Esophagus (tissue), 2 donors: ENCODE results near the gene TOM1L2. TPM values are rescaled to one million over a fixed set of nuclear protein-coding genes. Genes with fewer than 3 reads are reported as not detected.

Source experiments
- H3K27ac ChIP-seq, 2 donors: one replicate each; pipeline ENCODE4 v1.5.1; 2013; ENCODE audit warnings: low read depth in 2 of 2, mild to moderate bottlenecking in 2 of 2, inconsistent platforms in 1 of 2, low read length in 1 of 2, moderate library complexity in 1 of 2
- H3K27me3 ChIP-seq, 2 donors: one replicate each; pipeline ENCODE4 v1.6.1; 2013; ENCODE audit warnings: low read length in 2 of 2, control low read depth in 1 of 2, mild to moderate bottlenecking in 1 of 2; ENCODE audit not compliant: insufficient read depth in 2 of 2, control insufficient read depth in 1 of 2
- H3K36me3 ChIP-seq, 2 donors: one replicate each; pipeline ENCODE4 v1.6.1; 2013; ENCODE audit warnings: low read length in 1 of 2; ENCODE audit not compliant: control insufficient read depth in 2 of 2, insufficient read depth in 2 of 2
- H3K4me1 ChIP-seq, 2 donors: one replicate each; pipeline ENCODE4 v1.6.1; 2013; ENCODE audit warnings: low read length in 1 of 2; ENCODE audit not compliant: control insufficient read depth in 2 of 2, insufficient read depth in 2 of 2
- H3K4me3 ChIP-seq, 2 donors: one replicate each; pipeline ENCODE4 v1.5.1; 2013; ENCODE audit warnings: low read length in 2 of 2, mild to moderate bottlenecking in 2 of 2, low read depth in 1 of 2, moderate library complexity in 1 of 2
- H3K9me3 ChIP-seq, 2 donors: one replicate each; pipeline ENCODE4 v1.6.1; 2013; ENCODE audit warnings: mild to moderate bottlenecking in 2 of 2, low read depth in 1 of 2, low read length in 1 of 2, moderate library complexity in 1 of 2; ENCODE audit not compliant: control insufficient read depth in 2 of 2, insufficient read depth in 1 of 2
- WGBS, 2 donors: extraction: QIAGEN DNeasy Blood & Tissue Kit; methylation state at CpG; one replicate each; pipeline ENCODE4 v1.1.7; 2013; 5-methylcytosine and 5-hydroxymethylcytosine counted together
- polyA plus RNA-seq, 2 donors: library from polyadenylated mRNA; stranded (reverse); fragments of 200-250 nt; gene quantifications; one replicate each; pipeline ENCODE4 v1.2.3, GENCODE V29; 2013
- donor health status: healthy with polysubstance abuse.
- donor health status: Bipolar disorder and iron deficiency.

Gene TOM1L2
- polyA plus RNA-seq, 2 donors: 49.9 to 83.2 TPM

- no peak overlapping the region for H3K27ac ChIP-seq
- peaks cover 3 to 50% of the 10 kb centered on the region in 2 donors for H3K36me3 ChIP-seq
- H3K4me1 ChIP-seq: peaks cover 2 to 3% of the 10 kb centered on the region in 2 donors
- H3K9me3 ChIP-seq: no peaks in the 10 kb centered on the region
- H3K27me3 ChIP-seq: no peaks in the 10 kb centered on the region
- H3K4me3 ChIP-seq: no peak overlapping the region
- WGBS, 2 donors: 85 to 86% methylated on average over 12 of the region's 12 CpGs
Measured at GRCh38 chr17:17800504-17801021, 171.6 kb downstream of the TOM1L2 start.

GRCh38 chr17:17798573-17799255 lies 173.5 kb downstream of the TOM1L2 start:
- Histone ChIP-seq H3K4me3 (no peak overlapping the region), H3K36me3 (peaks cover 3 to 64% of the 10 kb centered on the region in 2 donors), H3K27ac (no peak overlapping the region), H3K9me3 (no peaks in the 10 kb centered on the region), H3K4me1 (peaks cover 0 to 3% of the 10 kb centered on the region in 2 donors), H3K27me3 (no peaks in the 10 kb centered on the region)
- WGBS, 2 donors: 82 to 83% methylated on average over 16 of the region's 16 CpGs

- Histone ChIP-seq H3K36me3 (peaks cover 3 to 66% of the 10 kb centered on the region in 2 donors), H3K9me3 (no peaks in the 10 kb centered on the region), H3K27me3 (no peaks in the 10 kb centered on the region), H3K4me3 (no peak overlapping the region), H3K4me1 (peaks cover 3 to 4% of the 10 kb centered on the region in 2 donors), H3K27ac (no peak overlapping the region)
- 91 to 93% methylated on average over 23 to 25 of the region's 25 CpGs for WGBS, 2 donors
Measured at GRCh38 chr17:17798010-17798556, 174.1 kb downstream of the TOM1L2 start.

- H3K36me3 ChIP-seq: peaks cover 3 to 66% of the 10 kb centered on the region in 2 donors
- WGBS, 2 donors: 89 to 94% methylated on average over 30 of the region's 30 CpGs
- H3K27me3 ChIP-seq: no peaks in the 10 kb centered on the region
- no peak overlapping the region for H3K27ac ChIP-seq
- H3K4me1 ChIP-seq: peaks cover 3 to 6% of the 10 kb centered on the region in 2 donors
- no peak overlapping the region for H3K4me3 ChIP-seq
- no peaks in the 10 kb centered on the region for H3K9me3 ChIP-seq
Measured at GRCh38 chr17:17797119-17797809, 174.9 kb downstream of the TOM1L2 start.

- Histone ChIP-seq H3K9me3 (no peaks in the 10 kb centered on the region), H3K27me3 (no peaks in the 10 kb centered on the region), H3K4me1 (peaks cover 5 to 10% of the 10 kb centered on the region in 2 donors), H3K36me3 (peaks cover 3 to 64% of the 10 kb centered on the region in 2 donors), H3K27ac (no peak overlapping the region), H3K4me3 (no peak overlapping the region)
- 91 to 95% methylated on average over 13 of the region's 13 CpGs for WGBS, 2 donors
Measured at GRCh38 chr17:17796787-17797061, 175.5 kb downstream of the TOM1L2 start.

- no peak overlapping the region for H3K27ac ChIP-seq
- WGBS, 2 donors: 95 to 98% methylated on average over 40 of the region's 40 CpGs
- H3K27me3 ChIP-seq: no peaks in the 10 kb centered on the region
- no peaks in the 10 kb centered on the region for H3K9me3 ChIP-seq
- no peak overlapping the region for H3K4me3 ChIP-seq
- peaks cover 5 to 10% of the 10 kb centered on the region in 2 donors for H3K4me1 ChIP-seq
- peaks cover 3 to 64% of the 10 kb centered on the region in 2 donors for H3K36me3 ChIP-seq
Measured at GRCh38 chr17:17795946-17796786, 176.0 kb downstream of the TOM1L2 start.

- WGBS, 2 donors: 84 to 87% methylated on average over 12 of the region's 12 CpGs
- Histone ChIP-seq H3K27ac (no peak overlapping the region), H3K9me3 (no peaks in the 10 kb centered on the region), H3K36me3 (peaks cover 3 to 58% of the 10 kb centered on the region in 2 donors), H3K27me3 (no peaks in the 10 kb centered on the region), H3K4me1 (peaks cover 5 to 10% of the 10 kb centered on the region in 2 donors), H3K4me3 (no peak overlapping the region)
Measured at GRCh38 chr17:17795296-17795695, 176.9 kb downstream of the TOM1L2 start.

GRCh38 chr17:17794382-17794781 lies 177.8 kb downstream of the TOM1L2 start:
- Histone ChIP-seq H3K27ac (no peak overlapping the region), H3K27me3 (no peaks in the 10 kb centered on the region), H3K4me1 (peaks cover 2 to 10% of the 10 kb centered on the region in 2 donors), H3K36me3 (peaks cover 3 to 56% of the 10 kb centered on the region in 2 donors), H3K4me3 (no peak overlapping the region), H3K9me3 (no peaks in the 10 kb centered on the region)
- 91 to 92% methylated on average over 31 of the region's 31 CpGs for WGBS, 2 donors
